Endothelial cell of umbilical vein (primary cell): ENCODE data around the gene VASN. TPM values are rescaled to one million over a fixed set of nuclear protein-coding genes. Genes with fewer than 3 reads are reported as not detected.

Experiments used
- BruUV-seq: library from RNA; stranded (reverse); fragments of 400-500 nt; replicated peaks from 2 replicates; lab custom pipeline; 2021; lab: Mats Ljungman, UMichigan
- CTCF ChIA-PET: fragments of 300-600, 350-600 bp; sonication (Branson Sonifier 250); formaldehyde crosslinking; loops from one replicate; lab custom pipeline; 2021; ENCODE audit warnings: antibody characterized with exemption, inconsistent platforms; lab: Charles Lee
- POLR2A ChIA-PET: fragments of 300-600, 350-600 bp; sonication (Branson Sonifier 250); formaldehyde crosslinking; loops from one replicate; lab custom pipeline; 2021; ENCODE audit warnings: antibody characterized with exemption, inconsistent platforms; lab: Charles Lee
- DNase-seq: peaks from one replicate; pipeline ENCODE4 v3.0.0-alpha.2; 2011; ENCODE audit warnings: low read depth, low spot score
- FAIRE-seq: peaks from 2 replicates; lab custom pipeline; 2011; peaks lifted over from hg19 to GRCh38; lab: Jason Lieb, UNC
- H2AFZ ChIP-seq: 2 replicates; pipeline ENCODE4 v1.6.0; 2012; ENCODE audit warnings: low read depth, low read length, control low read depth, inconsistent platforms
- H3K27ac ChIP-seq: 2 replicates; pipeline ENCODE4 v1.5.1; 2011; ENCODE audit warnings: low read depth, mild to moderate bottlenecking, control low read depth, low read length, moderate library complexity; ENCODE audit not compliant: insufficient read depth
- H3K27me3 ChIP-seq, 2 experiments: 2 replicates each; pipeline versions ENCODE4 v1.6.0 to v1.6.1; 2011; ENCODE audit warnings: low read length in 2 of 2, mixed read lengths in 1 of 2; ENCODE audit not compliant: control insufficient read depth in 2 of 2, insufficient read depth in 2 of 2
- H3K36me3 ChIP-seq, 2 experiments: 2 replicates in 1 of 2; 3 replicates in 1 of 2; pipeline ENCODE4 v1.5.1; 2011; ENCODE audit warnings: low read length in 2 of 2, mild to moderate bottlenecking in 1 of 2, moderate library complexity in 1 of 2; ENCODE audit not compliant: control insufficient read depth in 2 of 2, insufficient read depth in 2 of 2; ENCODE audit errors: extremely low read depth in 1 of 2
- H3K4me1 ChIP-seq: 3 replicates; pipeline ENCODE4 v1.5.1; 2011; ENCODE audit warnings: mild to moderate bottlenecking, low read length; ENCODE audit not compliant: control insufficient read depth, insufficient read depth; ENCODE audit errors: extremely low read depth
- H3K4me2 ChIP-seq: 2 replicates; pipeline ENCODE4 v1.6.1; 2011; ENCODE audit warnings: low read length, control low read depth, mixed read lengths; ENCODE audit not compliant: insufficient read depth
- H3K4me3 ChIP-seq, 3 experiments: fragments of 200-600 bp in 1 of 3; sonication (generic), shearing (Covaris generic) in 1 of 3; replicated peaks in 1 of 3; 2 replicates each; pipeline ENCODE4 v1.5.1; 2011 to 2016; ENCODE audit warnings: control low read depth in 3 of 3, low read length in 3 of 3, mild to moderate bottlenecking in 2 of 3, inconsistent platforms in 1 of 3, low read depth in 1 of 3, moderate library complexity in 1 of 3; ENCODE audit not compliant: insufficient read depth in 1 of 3
- H3K79me2 ChIP-seq: 2 replicates; pipeline ENCODE4 v1.6.0; 2012; ENCODE audit warnings: low read length, inconsistent platforms; ENCODE audit not compliant: control insufficient read depth, insufficient read depth
- H3K9ac ChIP-seq: replicated peaks from 2 replicates; pipeline ENCODE3; 2011; ENCODE audit warnings: low read length, control low read depth; ENCODE audit not compliant: insufficient read depth; ENCODE audit errors: extremely low read depth
- H3K9me1 ChIP-seq: replicated peaks from 3 replicates; pipeline ENCODE4 v1.6.0; 2011; ENCODE audit warnings: mild to moderate bottlenecking, low read length; ENCODE audit not compliant: control insufficient read depth, insufficient read depth; ENCODE audit errors: extremely low read depth
- H3K9me3 ChIP-seq: replicated peaks from 2 replicates; pipeline ENCODE4 v1.5.1; 2012; ENCODE audit warnings: low read length, inconsistent platforms; ENCODE audit not compliant: control insufficient read depth, insufficient read depth
- H4K20me1 ChIP-seq: replicated peaks from 2 replicates; pipeline ENCODE3; 2011; ENCODE audit warnings: mild to moderate bottlenecking, low read length; ENCODE audit not compliant: control insufficient read depth, insufficient read depth; ENCODE audit errors: extremely low read depth
- CTCF ChIP-seq, 2 donors: IDR thresholded peaks; 1 replicate in 1 of 2; 2 replicates in 1 of 2; pipeline ENCODE4 v1.5.1; 2011; ENCODE audit warnings: low read length in 2 of 2, mild to moderate bottlenecking in 2 of 2, moderate library complexity in 2 of 2, control low read depth in 1 of 2, inconsistent platforms in 1 of 2, low read depth in 1 of 2; ENCODE audit not compliant: insufficient read depth in 1 of 2; ENCODE audit errors: extremely low read depth in 1 of 2
- EZH2 ChIP-seq: IDR thresholded peaks from 2 replicates; pipeline ENCODE4 v1.6.1; 2012; ENCODE audit warnings: borderline replicate concordance, low read depth, mild to moderate bottlenecking, moderate library complexity, low read length, inconsistent platforms; ENCODE audit not compliant: severe bottlenecking
- FOS ChIP-seq: IDR thresholded peaks from 2 replicates; pipeline ENCODE4 v1.6.1; 2011; ENCODE audit warnings: mild to moderate bottlenecking, low read length, moderate library complexity, borderline replicate concordance; ENCODE audit not compliant: insufficient read depth
- JUN ChIP-seq: IDR thresholded peaks from 2 replicates; pipeline ENCODE4 v1.6.1; 2011; ENCODE audit warnings: borderline replicate concordance, low read depth; ENCODE audit not compliant: insufficient read length, insufficient read depth
- MAX ChIP-seq: IDR thresholded peaks from 2 replicates; pipeline ENCODE4 v1.6.1; 2011; ENCODE audit not compliant: insufficient read depth, insufficient read length
- POLR2A ChIP-seq: IDR thresholded peaks from 2 replicates; pipeline ENCODE4 v1.6.1; 2012; ENCODE audit warnings: low read depth, mild to moderate bottlenecking, control low read depth, low read length
- dilution Hi-C: fragments of 300-500 bp; cut with MboI; formaldehyde crosslinking; loops from one replicate; pipeline ENCODE4 v1.15.0; 2019; ENCODE audit warnings: low sequenced_read_pairs; ENCODE audit not compliant: extremely low pct_ligation_motif_present
- intact Hi-C: fragments of 100-400 bp; cut with micrococcal nuclease; formaldehyde crosslinking; loops from one replicate; pipeline ENCODE4 v1.10.0; 2022
- polyA plus RNA-seq, 4 experiments: library from polyadenylated mRNA; depleted of rRNA in 3 of 4; stranded (reverse) in 3 of 4; unstranded in 1 of 4; fragments of >200 nt; gene quantifications; 2 replicates each; pipeline versions ENCODE4 v1.2.1 to v1.2.3, GENCODE V29; 2011 to 2012; ENCODE audit warnings: missing spikeins in 1 of 4
- total RNA-seq: library from RNA; stranded (reverse); gene quantifications from 2 replicates; pipeline ENCODE4 v1.2.3, GENCODE V29; 2021

VASN gene
- total and polyA plus RNA-seq, 2 donors (not counting 3 experiments of a cell fraction or from before 2014, with no cell fraction given) = 0.41 to 0.42 TPM

- FAIRE-seq (no peak), DNase-seq (no peak)
- Histone ChIP-seq H2AFZ (no peak overlapping the region), H3K27ac (no peak overlapping the region), H3K4me1 (peaks cover 8% of the 10 kb centered on the region), H3K9me3 (no peaks in the 10 kb centered on the region), H3K27me3 (no peaks in the 10 kb centered on the region), H3K4me3 (no peak overlapping the region), H3K4me2 (no peak overlapping the region), H3K79me2 (no peaks in the 10 kb centered on the region), H3K36me3 (peaks cover 0 to 24% of the 10 kb centered on the region in 2 experiments), H3K9me1 (no peaks in the 10 kb centered on the region), H4K20me1 (no peaks in the 10 kb centered on the region), H3K9ac (no peak overlapping the region)
- BruUV-seq = no TSS peak
- CTCF ChIA-PET = interaction anchor here (0.8 to 7.5 kb wide), 2 partner anchors 11 to 33 kb away, joined by 3 to 63 read pairs; no protein-coding TSS in a partner anchor
- TF ChIP-seq CTCF (IDR thresholded peaks at IDR 0.05; ENCODE audit: extremely low read depth in 1 of 2, insufficient read depth in 1 of 2, low read depth in 1 of 2, low read length in 2 of 2) (no peak), JUN (no peak), EZH2 (no peak), MAX (no peak), FOS (no peak), POLR2A (no peak)
- POLR2A ChIA-PET = no interaction called here
- intact Hi-C loops = no loop called here
- dilution Hi-C loops = no loop called here
Observed at GRCh38 chr16:4391631-4392381, 20.2 kb downstream of the VASN start.
